ENCODE measurements around the gene INSYN1.

- TF ChIP-seq EZH2 (IDR thresholded peaks at IDR 0.05; ENCODE audit: borderline replicate concordance, low read depth, low read length, severe bottlenecking): no peak
- no peak for TF ChIP-seq CTCF (IDR thresholded peaks at IDR 0.05; ENCODE audit: borderline replicate concordance, extremely low read depth, low read length, poor library complexity, severe bottlenecking)
These were observed 26.8 kb upstream of the INSYN1 start for GRCh38 chr15:73779974-73780373.
